Colonic mucosa (tissue), 4 donors: ENCODE data around the gene KCNH8. TPM values are rescaled to one million over a fixed set of nuclear protein-coding genes. Genes with fewer than 3 reads are reported as not detected.

ENCODE experiments used
- DNase-seq: peaks from one replicate; pipeline ENCODE4 v3.0.0-alpha.2; 2020
- H3K27ac ChIP-seq: fragments of 200-600 bp; one replicate; pipeline ENCODE4 v1.8.0; 2021
- H3K27me3 ChIP-seq: fragments of 200-600 bp; one replicate; pipeline ENCODE4 v1.8.0; 2021
- H3K36me3 ChIP-seq: fragments of 200-600 bp; one replicate; pipeline ENCODE4 v1.8.0; 2021
- H3K4me1 ChIP-seq: fragments of 200-600 bp; one replicate; pipeline ENCODE4 v1.8.0; 2021; ENCODE audit warnings: mild to moderate bottlenecking
- H3K4me3 ChIP-seq: fragments of 200-600 bp; one replicate; pipeline ENCODE4 v1.8.0; 2021
- H3K9ac ChIP-seq, 2 donors: one replicate each; pipeline ENCODE4 v1.7.0; 2013; ENCODE audit warnings: control low read depth in 2 of 2, low read depth in 2 of 2, low read length in 2 of 2
- H3K9me3 ChIP-seq: fragments of 200-600 bp; one replicate; pipeline ENCODE4 v1.8.0; 2021
- intact Hi-C: fragments of 100-400 bp; cut with DNase I; formaldehyde crosslinking; loops from one replicate; pipeline ENCODE4 v1.14.1; 2022
- total RNA-seq, 2 donors: library from RNA; stranded (reverse); fragmentation: NEBNext Ultra II Directional in 1 of 2; extraction: Animal tissue kit (Norgen Biotek cat#: 25700) in 1 of 2; gene quantifications; one replicate each; pipeline ENCODE4 v1.2.1, GENCODE V29; 2021
- TF ChIP-seq, protein P1 (sequence below): fragments of 200-600 bp; IDR thresholded peaks from one replicate; pipeline ENCODE4 v1.8.0; 2022; ENCODE audit warnings: antibody characterized with exemption, mild to moderate bottlenecking
- donor health status: healthy.
- donor health status: DM: no; HTN: no; CAD: no.
- donor health status: DM: no; HTN: no; CAD: no.

The KCNH8 gene
- total RNA-seq, 2 donors from 2014 or later: 0.77 TPM

DNA sequence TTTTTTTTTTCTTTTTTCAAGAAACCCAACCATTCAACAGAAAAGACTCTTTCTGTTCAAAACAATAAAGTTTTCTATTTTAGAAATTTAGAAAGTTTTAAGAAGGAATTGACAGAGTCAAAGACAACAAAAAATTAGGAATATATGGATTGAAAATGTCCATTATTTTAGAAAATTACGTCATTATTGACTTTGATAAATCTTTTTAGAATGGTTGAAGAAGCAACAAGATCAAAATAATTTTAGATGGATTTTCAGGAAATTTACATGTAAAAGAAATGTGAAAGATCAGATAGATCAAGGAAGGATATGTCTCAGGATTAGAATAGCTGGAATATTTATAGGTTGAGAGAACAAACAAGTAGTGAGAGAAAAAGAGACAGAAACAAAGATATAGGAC, 8.4 kb upstream of the KCNH8 start:
- no peak overlapping the region for H3K9ac ChIP-seq
- TF ChIP-seq, protein P1, sequence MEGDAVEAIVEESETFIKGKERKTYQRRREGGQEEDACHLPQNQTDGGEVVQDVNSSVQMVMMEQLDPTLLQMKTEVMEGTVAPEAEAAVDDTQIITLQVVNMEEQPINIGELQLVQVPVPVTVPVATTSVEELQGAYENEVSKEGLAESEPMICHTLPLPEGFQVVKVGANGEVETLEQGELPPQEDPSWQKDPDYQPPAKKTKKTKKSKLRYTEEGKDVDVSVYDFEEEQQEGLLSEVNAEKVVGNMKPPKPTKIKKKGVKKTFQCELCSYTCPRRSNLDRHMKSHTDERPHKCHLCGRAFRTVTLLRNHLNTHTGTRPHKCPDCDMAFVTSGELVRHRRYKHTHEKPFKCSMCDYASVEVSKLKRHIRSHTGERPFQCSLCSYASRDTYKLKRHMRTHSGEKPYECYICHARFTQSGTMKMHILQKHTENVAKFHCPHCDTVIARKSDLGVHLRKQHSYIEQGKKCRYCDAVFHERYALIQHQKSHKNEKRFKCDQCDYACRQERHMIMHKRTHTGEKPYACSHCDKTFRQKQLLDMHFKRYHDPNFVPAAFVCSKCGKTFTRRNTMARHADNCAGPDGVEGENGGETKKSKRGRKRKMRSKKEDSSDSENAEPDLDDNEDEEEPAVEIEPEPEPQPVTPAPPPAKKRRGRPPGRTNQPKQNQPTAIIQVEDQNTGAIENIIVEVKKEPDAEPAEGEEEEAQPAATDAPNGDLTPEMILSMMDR: no peak
- no peaks in the 10 kb centered on the region for H3K4me1 ChIP-seq
- H3K9me3 ChIP-seq: no peaks in the 10 kb centered on the region
- H3K27me3 ChIP-seq: no peaks in the 10 kb centered on the region
- H3K27ac ChIP-seq: no peak overlapping the region
- no peak for DNase-seq
- no peaks in the 10 kb centered on the region for H3K36me3 ChIP-seq
- H3K4me3 ChIP-seq: no peak overlapping the region
- intact Hi-C loops: no loop called here

- no peaks in the 10 kb centered on the region for H3K27me3 ChIP-seq
- intact Hi-C loops: no loop called here
These were observed 1.3 kb upstream of the KCNH8 start for GRCh38 chr3:19146685-19147650.

DNA sequence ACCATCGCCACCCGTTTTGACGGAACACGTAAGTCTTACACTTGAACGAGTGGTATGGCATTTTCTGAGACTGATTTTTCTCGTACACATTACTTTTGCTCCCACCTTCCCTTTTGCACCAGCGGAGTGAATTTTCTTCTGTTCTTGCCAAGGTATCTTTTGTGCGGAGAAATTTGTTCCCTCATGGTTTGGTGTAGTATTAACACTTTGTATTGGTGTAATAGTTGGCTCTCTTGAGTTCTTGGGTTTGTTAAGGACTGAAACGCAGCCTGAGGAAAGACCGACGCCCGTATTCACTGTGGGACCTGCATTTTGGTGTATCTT, 420 bp downstream of the KCNH8 start:
- Histone ChIP-seq H3K27me3 (no peaks in the 10 kb centered on the region), H3K9me3 (no peaks in the 10 kb centered on the region), H3K4me1 (no peaks in the 10 kb centered on the region), H3K27ac (no peak overlapping the region), H3K4me3 (peak overlapping the region; percentile 59), H3K9ac (no peak overlapping the region), H3K36me3 (no peaks in the 10 kb centered on the region)
- no peak for DNase-seq
- intact Hi-C loops: no loop called here
- TF ChIP-seq, protein P1: no peak

More at GRCh38 chr3:19146685-19147650, 1.3 kb upstream of the KCNH8 start:
- DNase-seq: peak; percentile 84
- TF ChIP-seq, protein P1: peak; percentile 46
- H3K27ac ChIP-seq: peak overlapping the region; percentile 51
- H3K9me3 ChIP-seq: no peaks in the 10 kb centered on the region
- H3K9ac ChIP-seq: peak overlapping the region; percentile 40 to 58
- peak overlapping the region; percentile 59 for H3K4me3 ChIP-seq
- H3K4me1 ChIP-seq: no peaks in the 10 kb centered on the region
- no peaks in the 10 kb centered on the region for H3K36me3 ChIP-seq

- no peak overlapping the region for H3K4me3 ChIP-seq
- no peaks in the 10 kb centered on the region for H3K36me3 ChIP-seq
- peak; percentile 49 for DNase-seq
- H3K9me3 ChIP-seq: no peaks in the 10 kb centered on the region
- no peaks in the 10 kb centered on the region for H3K27me3 ChIP-seq
- H3K27ac ChIP-seq: no peak overlapping the region
- TF ChIP-seq, protein P1: no peak
- no peak overlapping the region for H3K9ac ChIP-seq
- intact Hi-C loops: no loop called here
- no peaks in the 10 kb centered on the region for H3K4me1 ChIP-seq
These were observed 1.1 kb downstream of the KCNH8 start for GRCh38 chr3:19149368-19149767.

- TF ChIP-seq, protein P1: no peak
- Histone ChIP-seq H3K36me3 (no peaks in the 10 kb centered on the region), H3K9me3 (no peaks in the 10 kb centered on the region), H3K4me1 (no peaks in the 10 kb centered on the region), H3K4me3 (no peak overlapping the region), H3K9ac (no peak overlapping the region), H3K27ac (no peak overlapping the region), H3K27me3 (no peaks in the 10 kb centered on the region)
- intact Hi-C loops: no loop called here
- no peak for DNase-seq
These were observed 2.9 kb downstream of the KCNH8 start for GRCh38 chr3:19151171-19151570.
